GM18868 (cell line): ENCODE data around the gene EDC4.
A peak's percentile ranks its signal among the peaks of the same experiment; 100 is the strongest.
"Not testable (repeated sequence)": the region's sequence is repeated elsewhere in the genome, so short reads cannot be mapped to it uniquely, and the experiment has no call there.

ENCODE experiments used
- ATAC-seq: cut with Tn5 transposase; IDR thresholded peaks from one replicate; pipeline ENCODE4 v1.9.1; 2021; ENCODE audit warnings: mild to moderate bottlenecking, moderate library complexity; ENCODE audit not compliant: unreplicated experiment

EDC4 gene

GRCh38 chr16:67846320-67847063, 26.4 kb upstream of the EDC4 start, which contains the start of gene NUTF2:
NUTF2 (plus strand) TSS chr16:67846933; CDS start chr16:67865131, 18,198 bp downstream.
- ATAC-seq, result peak; percentile 62

- ATAC-seq, result peak; percentile 39
These were observed 25.6 kb upstream of the EDC4 start, which contains the start of gene CENPT for GRCh38 chr16:67847064-67847861. CENPT (minus strand) TSS chr16:67847693; CDS start chr16:67833859, 13,834 bp downstream.

- no peak for ATAC-seq
These were observed 24.7 kb upstream of the EDC4 start for GRCh38 chr16:67848118-67848517.

GRCh38 chr16:67853670-67854069, 19.2 kb upstream of the EDC4 start:
- no peak for ATAC-seq

GRCh38 chr16:67855789-67856188, 17.1 kb upstream of the EDC4 start:
- no peak for ATAC-seq

DNA sequence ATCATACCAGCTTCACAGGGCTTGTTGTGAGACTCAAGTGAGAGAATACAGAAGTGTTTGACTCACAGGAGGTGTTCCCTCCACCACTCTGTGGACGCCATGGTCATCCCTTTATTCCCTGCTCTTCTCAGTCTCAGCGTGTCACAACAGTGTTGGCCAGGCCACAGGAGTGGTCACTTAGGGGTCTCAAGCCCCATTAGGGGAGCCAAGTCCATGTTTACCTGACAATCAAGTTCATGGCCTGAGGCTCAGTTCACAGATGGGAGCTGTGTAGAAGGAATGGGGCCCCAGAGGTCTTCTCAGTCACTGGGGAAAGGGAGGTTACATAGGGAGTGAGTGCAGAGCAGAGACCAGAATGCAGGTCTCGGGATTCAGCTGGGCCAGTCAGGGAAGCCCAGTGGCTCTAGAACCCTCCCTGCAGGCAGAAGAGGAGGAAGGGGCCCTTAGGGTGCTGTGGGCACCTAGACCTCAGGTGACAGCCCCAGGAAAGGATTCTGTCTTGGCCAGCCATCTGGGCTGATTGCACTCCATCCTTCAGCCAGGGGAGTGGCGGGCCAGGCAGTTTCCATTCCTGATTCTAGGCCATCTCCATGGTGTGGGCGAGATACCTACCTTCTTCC, 15.8 kb upstream of the EDC4 start:
- no peak for ATAC-seq

- no peak for ATAC-seq
These were observed 15.2 kb upstream of the EDC4 start for GRCh38 chr16:67857547-67858233.

DNA sequence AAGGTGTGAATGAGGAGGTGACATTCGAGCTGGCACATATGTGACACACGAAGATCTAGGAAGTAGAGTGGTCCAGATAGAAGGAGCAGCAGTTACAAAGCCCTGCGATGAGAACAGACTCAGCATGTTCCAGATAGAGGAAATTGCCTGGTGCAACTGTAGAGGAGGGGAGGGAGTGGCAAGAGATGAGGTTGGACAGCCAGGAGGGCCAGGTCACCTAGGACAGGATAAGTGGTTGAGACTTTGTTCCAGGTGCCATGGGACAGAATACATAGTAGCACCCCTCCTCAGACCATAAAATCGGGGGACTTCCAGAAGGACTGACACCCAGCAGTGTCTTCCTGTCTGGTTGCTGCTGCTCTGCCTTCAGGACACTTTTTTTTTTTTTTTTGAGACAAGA, 14.4 kb upstream of the EDC4 start:
- ATAC-seq, result no peak

GRCh38 chr16:67860589-67861398, 12.1 kb upstream of the EDC4 start:
- no peak for ATAC-seq

- ATAC-seq, result no peak
These were observed 11.0 kb upstream of the EDC4 start for GRCh38 chr16:67861877-67862276.

DNA sequence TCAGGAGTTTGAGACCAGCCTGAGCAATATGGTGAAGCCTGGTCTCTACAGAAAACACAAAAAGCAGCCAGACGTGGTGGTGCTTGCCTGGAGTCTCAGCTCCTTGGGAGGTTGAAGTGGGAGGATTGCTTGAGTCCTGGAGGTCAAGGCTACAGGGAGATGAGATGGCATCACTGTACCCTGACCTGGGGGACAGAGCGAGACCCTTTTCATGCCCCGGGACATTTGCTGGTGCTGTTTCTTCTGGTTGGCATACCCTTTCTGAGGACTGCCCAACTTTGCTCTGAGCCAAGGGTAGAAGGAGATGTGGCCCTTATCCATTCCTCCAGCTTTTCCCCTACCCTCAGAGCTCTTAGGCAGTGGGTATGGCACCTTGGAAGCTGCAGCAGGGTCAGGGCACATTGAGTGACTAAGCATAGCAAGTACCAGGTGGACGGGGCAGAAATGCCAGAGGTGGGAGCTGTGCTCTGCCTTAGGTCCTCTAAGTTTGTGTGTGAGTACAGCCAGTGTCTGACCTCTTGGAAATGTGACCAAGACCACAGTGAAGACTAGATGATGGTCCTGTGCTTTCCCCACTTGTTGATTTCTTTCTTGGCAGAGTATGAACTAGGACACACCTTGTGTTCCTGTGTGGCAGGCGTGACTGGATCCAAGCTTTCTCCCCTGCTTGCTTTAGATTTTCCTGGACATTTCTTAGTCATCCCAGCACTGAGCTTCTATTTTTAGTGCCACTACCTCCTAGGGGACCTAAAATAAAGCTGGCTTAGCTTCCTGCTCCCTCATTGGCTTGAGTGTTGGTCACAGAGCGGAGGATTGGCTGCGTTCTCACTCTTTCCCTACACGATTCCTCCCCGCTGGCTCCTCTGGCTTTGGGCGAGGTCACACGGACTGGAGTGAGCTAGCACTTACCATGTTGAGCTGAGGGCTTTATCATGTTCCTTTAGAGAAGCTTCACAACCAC, 9.9 kb upstream of the EDC4 start:
- ATAC-seq, result no peak

GRCh38 chr16:67864044-67864443, 8.8 kb upstream of the EDC4 start:
- ATAC-seq, result not testable (repeated sequence)

DNA sequence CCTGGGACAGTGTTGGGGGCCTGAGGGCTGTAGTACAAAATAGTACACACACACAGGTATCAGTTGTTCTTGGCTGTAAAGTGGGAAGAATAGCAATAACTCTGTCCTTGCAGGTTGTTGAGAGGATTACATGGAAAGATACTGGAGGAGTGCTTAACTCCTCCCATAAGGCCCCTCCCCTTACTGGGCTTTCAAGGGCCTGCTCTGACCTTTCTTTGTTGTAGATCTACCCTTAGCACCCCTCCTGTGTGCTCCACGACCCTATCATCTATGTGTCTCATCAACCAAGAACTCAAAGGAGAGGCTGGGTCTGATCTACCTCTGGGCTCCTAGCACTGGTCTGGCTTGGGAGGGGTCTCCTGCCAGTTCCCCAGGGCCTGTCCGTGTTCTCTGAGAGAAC, 8.3 kb upstream of the EDC4 start:
- no peak for ATAC-seq

DNA sequence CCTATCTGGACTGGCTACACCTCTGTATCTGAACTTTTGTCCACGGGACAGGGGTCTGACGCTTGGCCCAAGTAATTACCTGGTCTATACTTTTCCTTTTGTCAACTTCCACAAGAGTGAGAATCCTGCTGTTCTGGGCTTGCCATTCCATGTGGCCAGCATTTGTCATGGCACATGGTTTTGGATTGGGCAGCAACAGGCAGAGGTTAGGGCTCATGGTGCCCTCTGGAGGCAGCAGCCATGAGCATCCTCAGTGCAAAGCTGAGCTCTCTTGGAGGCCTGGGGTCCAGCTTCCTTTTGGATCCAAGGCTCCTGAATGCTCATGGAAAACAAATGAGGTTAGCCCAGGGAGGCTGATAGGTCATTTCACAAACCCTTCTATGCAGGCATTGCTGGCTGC, 7.5 kb upstream of the EDC4 start:
- no peak for ATAC-seq

- ATAC-seq, result no peak
These were observed 4.6 kb upstream of the EDC4 start for GRCh38 chr16:67868290-67868689.

GRCh38 chr16:67869653-67870052, 3.2 kb upstream of the EDC4 start:
- ATAC-seq, result no peak

- no peak for ATAC-seq
These were observed 1.6 kb upstream of the EDC4 start for GRCh38 chr16:67871256-67871655.

GRCh38 chr16:67872131-67872630, 671 bp upstream of the EDC4 start:
- ATAC-seq, result no peak
